Embryonic facial prominence (tissue), 1 donor: ENCODE results near the gene ARID1B.
A peak's percentile ranks its signal among the peaks of the same experiment; 100 is the strongest.

Source experiments
- DNase-seq: peaks from one replicate; pipeline ENCODE4 v3.0.0-alpha.2; 2016; ENCODE audit errors: extremely low spot score

ARID1B gene

GRCh38 chr6:156790711-156791319, 13.6 kb downstream of the ARID1B start:
- DNase-seq, result no peak

- peak; percentile 54 for DNase-seq
These were observed 14.2 kb downstream of the ARID1B start for GRCh38 chr6:156791320-156791850.

GRCh38 chr6:156793200-156793599, 16.0 kb downstream of the ARID1B start:
- no peak for DNase-seq

GRCh38 chr6:156794546-156795354, 17.6 kb downstream of the ARID1B start:
- no peak for DNase-seq

- DNase-seq, result no peak
These were observed 18.6 kb downstream of the ARID1B start for GRCh38 chr6:156795825-156796224.

GRCh38 chr6:156796627-156797026, 19.4 kb downstream of the ARID1B start:
- no peak for DNase-seq

GRCh38 chr6:156797901-156798735, 20.9 kb downstream of the ARID1B start:
- DNase-seq, result no peak

DNA sequence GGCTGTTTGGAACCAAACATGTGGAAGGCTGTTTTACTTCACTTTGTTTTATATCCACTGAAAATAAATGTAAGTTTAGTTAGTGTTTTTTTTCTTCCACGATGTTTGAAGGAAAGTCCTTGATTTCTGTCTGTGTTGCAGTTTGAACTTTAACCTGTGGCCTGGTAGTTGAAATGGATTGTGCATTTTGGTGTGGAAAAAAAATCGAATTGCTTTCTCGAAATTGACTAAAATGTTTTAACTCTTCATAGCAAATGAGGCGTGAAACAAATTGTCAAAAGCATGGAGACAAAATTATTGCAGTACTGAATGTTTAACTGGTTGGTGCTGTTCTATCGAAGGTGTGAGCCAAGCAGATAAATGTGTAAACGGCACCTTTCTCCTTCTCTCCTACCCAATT, 24.5 kb downstream of the ARID1B start:
- DNase-seq, result no peak

- DNase-seq, result no peak
These were observed 26.2 kb downstream of the ARID1B start for GRCh38 chr6:156803353-156803752.

DNA sequence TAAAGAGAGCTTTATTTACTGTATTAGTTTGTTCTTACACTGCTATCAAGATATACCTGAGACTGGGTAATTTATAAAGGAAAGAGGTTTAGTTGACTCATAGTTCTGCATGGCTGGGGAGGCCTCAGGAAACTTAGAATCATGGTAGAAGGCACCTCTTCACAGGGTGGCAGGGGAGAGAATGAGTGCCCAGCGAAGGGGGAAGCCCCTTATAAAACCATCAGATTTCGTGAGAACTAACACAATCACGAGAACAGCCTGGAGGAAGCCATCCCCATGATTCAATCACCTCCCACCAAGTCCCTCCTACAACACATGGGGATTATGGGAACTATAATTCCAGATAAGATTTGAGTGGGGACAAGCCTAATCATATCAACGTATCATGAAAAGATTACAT, 27.2 kb downstream of the ARID1B start:
- DNase-seq, result no peak

DNA sequence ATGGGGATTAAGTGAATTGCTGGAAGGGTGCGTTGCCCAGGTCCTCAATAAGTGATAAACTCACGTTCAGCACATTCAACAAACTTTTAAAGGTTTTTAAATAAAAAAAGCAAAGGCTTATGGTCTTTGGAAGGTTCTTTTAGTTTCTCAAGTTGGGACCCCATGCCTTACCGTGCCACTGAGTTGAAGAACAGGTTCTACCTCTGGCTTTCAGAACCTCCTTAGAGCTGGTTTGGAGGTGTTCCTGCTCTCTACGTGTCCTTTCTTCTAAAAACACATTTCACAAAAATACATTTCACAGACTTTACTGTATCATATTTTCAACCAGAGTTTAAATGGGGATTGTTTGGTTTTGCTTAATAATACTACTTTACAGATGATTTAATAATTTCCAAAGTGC, 29.0 kb downstream of the ARID1B start:
- no peak for DNase-seq

- no peak for DNase-seq
These were observed 29.9 kb downstream of the ARID1B start for GRCh38 chr6:156807028-156807427.

GRCh38 chr6:156807795-156808194, 30.6 kb downstream of the ARID1B start:
- DNase-seq, result no peak

DNA sequence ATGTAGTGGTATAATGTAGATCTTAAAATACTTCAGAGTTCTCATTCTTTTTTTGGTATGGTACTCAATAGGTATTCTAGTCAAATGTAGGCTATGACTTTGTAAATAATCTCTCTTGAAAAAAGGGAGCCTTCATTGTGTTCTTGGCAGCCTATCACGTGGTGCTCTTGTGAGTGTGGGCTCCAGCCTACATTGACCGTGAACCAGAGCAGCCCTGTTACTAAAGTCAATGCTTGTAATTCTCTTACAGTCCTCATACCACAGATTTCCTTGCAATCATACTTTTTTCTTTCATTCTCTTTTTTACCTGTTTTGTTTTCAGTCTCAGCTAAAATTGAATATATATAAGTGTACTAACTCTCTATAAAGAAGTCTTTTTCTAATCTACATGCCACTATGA, 31.1 kb downstream of the ARID1B start:
- no peak for DNase-seq

DNA sequence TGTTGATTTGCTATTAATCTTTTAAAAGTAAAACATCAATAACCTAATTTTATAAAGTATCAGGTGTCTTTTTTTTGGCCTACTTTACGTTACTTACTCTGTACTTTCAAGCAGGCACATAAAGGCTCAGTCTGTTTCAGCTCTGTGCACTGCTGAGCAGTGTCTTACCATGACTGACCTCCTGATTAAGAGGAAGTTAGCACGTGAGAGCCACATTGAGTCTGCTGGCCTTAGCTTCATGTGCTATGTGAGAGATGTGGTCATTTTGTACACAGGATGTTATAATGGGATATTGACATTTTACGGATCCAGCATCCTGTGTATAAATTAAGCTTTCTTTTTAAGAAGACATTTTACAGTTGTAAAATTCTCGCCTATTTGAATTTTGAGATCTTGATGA, 31.9 kb downstream of the ARID1B start:
- no peak for DNase-seq

GRCh38 chr6:156809446-156810178, 32.4 kb downstream of the ARID1B start:
- DNase-seq, result no peak

DNA sequence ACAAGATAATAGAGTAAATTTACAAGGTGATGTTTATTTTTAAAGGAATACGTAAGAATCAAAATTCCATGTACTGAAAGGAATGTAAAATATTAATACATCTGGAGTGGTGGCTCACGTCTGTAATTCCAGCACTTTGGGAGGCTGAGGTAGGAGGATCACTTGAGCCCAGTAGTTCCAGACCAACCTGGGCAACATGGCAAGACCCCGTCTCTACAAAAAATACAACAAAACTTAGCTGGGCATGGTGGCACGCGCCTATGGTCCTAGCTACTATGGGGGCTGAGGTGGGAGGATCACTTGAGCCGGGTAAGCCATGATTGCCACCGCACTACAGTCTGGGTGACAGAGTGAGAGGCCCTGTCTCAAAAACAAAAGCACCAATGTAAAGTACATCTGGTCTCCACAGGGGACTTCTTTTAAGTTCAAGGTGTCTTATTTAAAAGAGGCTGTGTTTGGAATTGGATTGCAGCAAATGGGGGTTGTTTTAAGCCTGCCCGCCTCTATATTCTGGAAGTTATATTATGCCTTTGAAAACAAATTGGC, 36.9 kb downstream of the ARID1B start:
- DNase-seq, result no peak

- no peak for DNase-seq
These were observed 39.3 kb downstream of the ARID1B start for GRCh38 chr6:156816505-156816904.

- no peak for DNase-seq
These were observed 43.1 kb downstream of the ARID1B start for GRCh38 chr6:156820089-156820798.

- no peak for DNase-seq
These were observed 44.5 kb downstream of the ARID1B start for GRCh38 chr6:156821707-156822106.

GRCh38 chr6:156822747-156823206, 45.6 kb downstream of the ARID1B start:
- no peak for DNase-seq
